PC-9 (cell line): Measurements from ENCODE around the gene MLEC. TPM values are rescaled to one million over a fixed set of nuclear protein-coding genes. Genes with fewer than 3 reads are reported as not detected.
A peak's percentile ranks its signal among the peaks of the same experiment; 100 is the strongest.

Source experiments
- BruUV-seq: library from RNA; stranded (reverse); fragments of 400-500 nt; replicated peaks from 2 replicates; lab custom pipeline; 2021; lab: Mats Ljungman, UMichigan
- CTCF ChIA-PET: fragments of 300-600 bp; sonication (Branson Sonifier 250); formaldehyde crosslinking; loops from one replicate; lab custom pipeline; 2022; ENCODE audit warnings: antibody characterized with exemption; lab: Charles Lee
- POLR2A ChIA-PET: fragments of 300-600 bp; sonication (Branson Sonifier 250); formaldehyde crosslinking; loops from one replicate; lab custom pipeline; 2022; ENCODE audit warnings: antibody characterized with exemption; ENCODE audit not compliant: unreplicated experiment; lab: Charles Lee
- DNase-seq, 2 experiments: peaks; one replicate each; pipeline versions ENCODE4 v3.0.0 to v3.0.0-alpha.2; 2015 to 2022; ENCODE audit warnings: mixed read lengths in 1 of 2
- H2AFZ ChIP-seq: fragments of 200-600 bp; sonication (generic); 2 replicates; pipeline ENCODE4 v1.8.1; 2017; ENCODE audit warnings: antibody characterized with exemption
- H3F3A ChIP-seq: fragments of 200-600 bp; sonication (generic); 2 replicates; pipeline ENCODE4 v1.8.1; 2017; ENCODE audit warnings: antibody characterized with exemption, mild to moderate bottlenecking, low read depth; ENCODE audit not compliant: insufficient read depth
- H3K27ac ChIP-seq: fragments of 200-600 bp; sonication (generic); 2 replicates; pipeline ENCODE4 v1.6.1; 2016; ENCODE audit warnings: mixed run types
- H3K27me3 ChIP-seq: fragments of 200-600 bp; sonication (generic); 2 replicates; pipeline ENCODE4 v1.6.1; 2016; ENCODE audit warnings: low read depth, mixed run types; ENCODE audit not compliant: insufficient read depth
- H3K36me3 ChIP-seq: fragments of 200-600 bp; sonication (generic); 2 replicates; pipeline ENCODE4 v1.6.1; 2016; ENCODE audit warnings: low read depth, mixed run types
- H3K4me1 ChIP-seq: fragments of 200-600 bp; sonication (generic); replicated peaks from 2 replicates; pipeline ENCODE4 v1.6.1; 2016; ENCODE audit warnings: mixed run types; ENCODE audit not compliant: insufficient read depth
- H3K4me2 ChIP-seq: fragments of 200-600 bp; sonication (generic); 2 replicates; pipeline ENCODE4 v1.6.1; 2017; ENCODE audit warnings: mixed run types
- H3K4me3 ChIP-seq: fragments of 200-600 bp; sonication (generic); 2 replicates; pipeline ENCODE4 v1.6.1; 2016; ENCODE audit warnings: mixed run types
- H3K79me2 ChIP-seq: fragments of 200-600 bp; sonication (generic); 2 replicates; pipeline ENCODE4 v1.6.1; 2017; ENCODE audit warnings: low read depth, mixed run types
- H3K9me2 ChIP-seq: fragments of 200-600 bp; sonication (generic); 2 replicates; pipeline ENCODE4 v1.8.1; 2017; ENCODE audit warnings: mild to moderate bottlenecking; ENCODE audit not compliant: insufficient read depth
- H3K9me3 ChIP-seq: fragments of 200-600 bp; sonication (generic); 2 replicates; pipeline ENCODE4 v1.8.1; 2016; ENCODE audit warnings: low read depth; ENCODE audit not compliant: insufficient read depth
- H4K20me1 ChIP-seq: fragments of 200-600 bp; sonication (generic); 2 replicates; pipeline ENCODE4 v1.8.1; 2017; ENCODE audit not compliant: insufficient read depth
- EZH2 ChIP-seq: fragments of 200-600 bp; sonication (generic); IDR thresholded peaks from 2 replicates; pipeline ENCODE4 v1.8.0; 2017; ENCODE audit warnings: antibody characterized with exemption, low read depth
- intact Hi-C: fragments of 100-400 bp; cut with micrococcal nuclease; formaldehyde crosslinking; loops from one replicate; pipeline ENCODE4 v1.10.0; 2022; ENCODE audit not compliant: unreplicated experiment
- total RNA-seq: library from RNA; stranded (reverse); gene quantifications from 2 replicates; pipeline ENCODE4 v1.2.3, GENCODE V29; 2021
- TF ChIP-seq, protein P1 (sequence below): fragments of 200-600 bp; sonication (generic); conservative IDR thresholded peaks from 2 replicates; pipeline ENCODE4 v1.6.1; 2017; ENCODE audit warnings: mixed run types, antibody characterized with exemption, mild to moderate bottlenecking, moderate library complexity

Gene MLEC
- total RNA-seq, 1 experiment from 2014 or later = 131 TPM

DNA sequence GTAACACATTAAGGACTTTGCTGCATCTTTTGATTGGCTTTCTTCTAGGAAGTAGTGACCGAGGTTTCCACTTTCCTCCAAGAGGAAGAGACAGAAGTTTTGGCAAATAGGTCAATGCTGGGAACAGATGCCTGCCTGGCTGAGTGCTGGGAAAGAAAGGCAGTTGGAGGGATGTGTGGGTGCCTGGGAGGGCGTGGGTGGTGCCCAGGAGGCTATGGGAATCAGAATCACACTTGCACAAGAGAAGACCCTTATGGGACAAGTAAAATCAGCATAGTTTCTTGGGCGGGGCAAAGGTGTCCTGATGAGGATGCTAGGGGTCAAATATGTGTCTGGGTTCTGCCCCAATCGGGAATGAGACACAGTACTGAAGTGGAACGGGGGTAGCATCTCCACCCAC lies 37.8 kb downstream of the MLEC start:
- Histone ChIP-seq H3F3A (peaks cover 11% of the 10 kb centered on the region; the same call in 1 of the 2 replicates), H3K4me1 (no peaks in the 10 kb centered on the region; the same call in 1 of the 2 replicates), H3K4me2 (peak overlapping the region; percentile 80), H3K27ac (no peak overlapping the region), H3K79me2 (no peaks in the 10 kb centered on the region), H3K9me2 (no peaks in the 10 kb centered on the region), H2AFZ (no peak overlapping the region), H4K20me1 (no peaks in the 10 kb centered on the region), H3K36me3 (no peaks in the 10 kb centered on the region; the same call in 1 of the 2 replicates), H3K27me3 (no peaks in the 10 kb centered on the region), H3K4me3 (peak overlapping the region; percentile 65; the same call in 1 of the 2 replicates), H3K9me3 (no peaks in the 10 kb centered on the region)
- no TSS peak for BruUV-seq
- ChIA-PET CTCF (no interaction called here), POLR2A (no interaction called here)
- TF ChIP-seq, protein P1, sequence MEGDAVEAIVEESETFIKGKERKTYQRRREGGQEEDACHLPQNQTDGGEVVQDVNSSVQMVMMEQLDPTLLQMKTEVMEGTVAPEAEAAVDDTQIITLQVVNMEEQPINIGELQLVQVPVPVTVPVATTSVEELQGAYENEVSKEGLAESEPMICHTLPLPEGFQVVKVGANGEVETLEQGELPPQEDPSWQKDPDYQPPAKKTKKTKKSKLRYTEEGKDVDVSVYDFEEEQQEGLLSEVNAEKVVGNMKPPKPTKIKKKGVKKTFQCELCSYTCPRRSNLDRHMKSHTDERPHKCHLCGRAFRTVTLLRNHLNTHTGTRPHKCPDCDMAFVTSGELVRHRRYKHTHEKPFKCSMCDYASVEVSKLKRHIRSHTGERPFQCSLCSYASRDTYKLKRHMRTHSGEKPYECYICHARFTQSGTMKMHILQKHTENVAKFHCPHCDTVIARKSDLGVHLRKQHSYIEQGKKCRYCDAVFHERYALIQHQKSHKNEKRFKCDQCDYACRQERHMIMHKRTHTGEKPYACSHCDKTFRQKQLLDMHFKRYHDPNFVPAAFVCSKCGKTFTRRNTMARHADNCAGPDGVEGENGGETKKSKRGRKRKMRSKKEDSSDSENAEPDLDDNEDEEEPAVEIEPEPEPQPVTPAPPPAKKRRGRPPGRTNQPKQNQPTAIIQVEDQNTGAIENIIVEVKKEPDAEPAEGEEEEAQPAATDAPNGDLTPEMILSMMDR = no peak
- no peak for TF ChIP-seq EZH2
- DNase-seq = no peak
- intact Hi-C loops = no loop called here

DNA sequence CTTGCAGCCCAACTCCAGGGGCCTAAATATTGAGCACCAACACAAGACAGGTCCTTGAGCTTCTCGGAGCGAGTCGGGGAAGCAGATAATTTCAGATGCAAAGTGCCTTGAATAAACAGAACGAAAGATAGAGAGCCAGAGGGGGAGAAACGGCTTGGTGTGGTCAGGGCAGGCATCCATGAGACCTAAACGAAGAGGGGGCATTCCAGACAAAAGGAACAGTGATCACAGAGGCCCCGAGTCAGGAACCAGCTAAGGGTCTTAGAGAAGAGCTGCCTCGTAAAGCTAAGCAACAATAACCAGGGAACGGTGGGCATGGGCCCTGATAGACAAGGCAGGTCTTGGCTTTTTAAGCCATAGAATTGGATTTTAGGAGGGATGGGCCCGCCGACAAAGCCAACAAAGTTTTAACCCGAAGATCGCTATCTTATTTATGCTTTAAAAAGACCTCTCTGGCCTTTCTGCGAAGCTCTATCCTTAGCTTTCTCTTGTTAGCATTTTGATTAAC lies 38.3 kb downstream of the MLEC start:
- Histone ChIP-seq H3K4me3 (peak overlapping the region; percentile 65; the same call in 1 of the 2 replicates), H3F3A (peaks cover 11% of the 10 kb centered on the region; the same call in 1 of the 2 replicates), H3K27ac (no peak overlapping the region), H3K4me1 (no peaks in the 10 kb centered on the region; the same call in 1 of the 2 replicates), H3K36me3 (no peaks in the 10 kb centered on the region; the same call in 1 of the 2 replicates), H3K9me3 (no peaks in the 10 kb centered on the region), H3K27me3 (no peaks in the 10 kb centered on the region), H2AFZ (peak overlapping the region; percentile 82), H3K4me2 (peak overlapping the region; percentile 80), H4K20me1 (no peaks in the 10 kb centered on the region), H3K79me2 (no peaks in the 10 kb centered on the region), H3K9me2 (no peaks in the 10 kb centered on the region)
- no peak for DNase-seq
- POLR2A ChIA-PET = interaction anchor here (0.6 kb wide), 1 partner anchor 434 kb away, joined by 5 read pairs; no protein-coding TSS in a partner anchor
- TF ChIP-seq EZH2 = no peak
- TF ChIP-seq, protein P1 = no peak
- CTCF ChIA-PET = no interaction called here
- BruUV-seq = no TSS peak
- intact Hi-C loops = no loop called here

DNA sequence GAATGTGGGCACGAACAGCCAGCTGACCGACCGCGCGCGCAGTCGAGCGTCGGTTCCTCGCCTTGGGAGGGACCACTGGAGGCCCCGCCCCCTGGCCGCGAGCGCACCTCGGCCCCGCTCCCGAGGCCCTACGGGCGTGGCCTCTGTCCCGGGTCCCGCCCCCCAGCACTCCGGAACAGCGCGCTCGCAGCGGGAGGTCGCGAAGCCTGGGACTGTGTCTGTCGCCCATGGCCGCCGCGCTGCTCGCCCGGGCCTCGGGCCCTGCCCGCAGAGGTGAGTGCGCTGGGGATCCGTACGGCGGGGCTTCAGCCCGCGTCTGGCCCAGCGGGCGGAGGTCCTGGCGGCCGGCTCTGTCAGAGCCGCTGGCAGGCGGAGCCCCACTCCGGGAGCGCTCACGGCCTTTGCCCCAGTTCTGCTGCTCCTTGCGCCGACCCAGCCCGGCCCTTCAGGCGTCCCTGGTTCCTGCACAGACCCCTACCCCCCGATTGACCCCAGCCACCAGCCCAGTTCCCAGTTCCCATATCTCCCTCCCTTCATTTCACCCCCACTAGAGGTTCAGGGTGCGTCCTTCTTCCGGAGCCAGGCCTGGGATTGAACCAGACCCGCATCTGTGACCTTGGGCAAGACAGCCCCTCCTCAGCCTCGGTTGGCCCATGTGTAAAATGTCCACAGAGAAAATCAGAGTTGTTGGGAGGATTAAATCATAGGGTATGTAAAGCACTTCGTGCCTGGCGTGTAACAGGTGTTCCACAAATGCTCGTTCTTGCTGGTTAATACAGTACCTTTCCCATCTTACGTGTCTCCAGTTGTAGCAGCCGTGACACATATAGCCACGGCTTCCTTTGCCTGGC lies 38.9 kb downstream of the MLEC start, which contains the start of gene ACADS:
Gene ACADS (plus strand): TSS at position 168 of the 851 bp plus-strand sequence. CDS start 60 bp downstream, at position 228.
- intact Hi-C loops = no loop called here
- ChIA-PET POLR2A (interaction anchor here (0.6 kb wide), 1 partner anchor 435 kb away, joined by 5 read pairs; no protein-coding TSS in a partner anchor), CTCF (no interaction called here)
- TF ChIP-seq, protein P1 = no peak
- TF ChIP-seq EZH2 = no peak
- H3F3A ChIP-seq = peaks cover 11% of the 10 kb centered on the region; the same call in 1 of the 2 replicates
- H3K4me3 ChIP-seq = peak within 1 kb of the TSS; percentile 65
- no peaks in the 10 kb centered on the region for H3K9me3 ChIP-seq
- H3K27ac ChIP-seq = no peak within 1 kb of the TSS
- H3K79me2 ChIP-seq = no peaks in the 10 kb centered on the region
- peak within 1 kb of the TSS; percentile 82 for H2AFZ ChIP-seq
- no peaks in the 10 kb centered on the region for H4K20me1 ChIP-seq
- peak; percentile 67 to 88 for DNase-seq
- peak within 1 kb of the TSS; percentile 80 for H3K4me2 ChIP-seq
- no peaks in the 10 kb centered on the region for H3K27me3 ChIP-seq
- no peaks in the 10 kb centered on the region for H3K36me3 ChIP-seq
- H3K9me2 ChIP-seq = no peaks in the 10 kb centered on the region
- no peaks in the 10 kb centered on the region; the same call in 1 of the 2 replicates for H3K4me1 ChIP-seq
- no TSS peak for BruUV-seq
